Lung (tissue), 12 donors: ENCODE results near the gene FAM135A. TPM values are rescaled to one million over a fixed set of nuclear protein-coding genes. Genes with fewer than 3 reads are reported as not detected.
A peak's percentile ranks its signal among the peaks of the same experiment; 100 is the strongest.
"Not testable (repeated sequence)": the region's sequence is repeated elsewhere in the genome, so short reads cannot be mapped to it uniquely, and the experiment has no call there.

Source experiments
- ATAC-seq: fragments of 200-7000 bp; cut with Tn5 transposase; one replicate; pipeline ENCODE4 v1.9.1; 2020; ENCODE audit warnings: moderate number of reproducible peaks; ENCODE audit not compliant: insufficient read depth, low FRiP score
- DNase-seq, 3 donors: peaks; one replicate each; pipeline ENCODE4 v3.0.0-alpha.2; 2013 to 2017
- H3K27ac ChIP-seq, 2 donors: one replicate each; pipeline ENCODE4 v1.5.1; 2013; ENCODE audit warnings: mild to moderate bottlenecking in 2 of 2, moderate library complexity in 2 of 2, control low read depth in 1 of 2, inconsistent platforms in 1 of 2, low read depth in 1 of 2, low read length in 1 of 2
- H3K27me3 ChIP-seq, 3 donors: one replicate each; pipeline ENCODE4 v1.5.1; 2013; ENCODE audit warnings: low read length in 2 of 3; ENCODE audit not compliant: control insufficient read depth in 3 of 3, insufficient read depth in 3 of 3
- H3K36me3 ChIP-seq, 4 donors: one replicate each; pipeline ENCODE4 v1.5.1; 2013; ENCODE audit warnings: low read length in 4 of 4, mild to moderate bottlenecking in 1 of 4, moderate library complexity in 1 of 4; ENCODE audit not compliant: control insufficient read depth in 4 of 4, insufficient read depth in 4 of 4
- H3K4me1 ChIP-seq, 5 donors: one replicate each; pipeline ENCODE4 v1.5.1; 2013; ENCODE audit warnings: low read length in 5 of 5, mild to moderate bottlenecking in 2 of 5, moderate library complexity in 1 of 5; ENCODE audit not compliant: control insufficient read depth in 5 of 5, insufficient read depth in 5 of 5
- H3K4me3 ChIP-seq: one replicate; pipeline ENCODE4 v1.5.1; 2013; ENCODE audit warnings: mild to moderate bottlenecking, control low read depth, moderate library complexity
- H3K9ac ChIP-seq, 2 donors: one replicate each; pipeline ENCODE4 v1.5.1; 2013; ENCODE audit warnings: low read length in 2 of 2, control low read depth in 1 of 2; ENCODE audit not compliant: insufficient read depth in 1 of 2
- H3K9me3 ChIP-seq, 4 donors: one replicate each; pipeline ENCODE4 v1.5.1; 2013; ENCODE audit warnings: low read length in 3 of 4, mild to moderate bottlenecking in 1 of 4, moderate library complexity in 1 of 4; ENCODE audit not compliant: control insufficient read depth in 4 of 4, insufficient read depth in 3 of 4
- WGBS, 2 donors: extraction: QIAGEN DNeasy Blood & Tissue Kit; methylation state at CpG; one replicate each; pipeline ENCODE4 v1.1.7; 2013; 5-methylcytosine and 5-hydroxymethylcytosine counted together
- polyA plus RNA-seq, 2 donors: library from polyadenylated mRNA; stranded (reverse); fragments of 200-250 nt; gene quantifications; one replicate each; pipeline ENCODE4 v1.2.1, GENCODE V29; 2013
- total RNA-seq, 2 donors: library from RNA; depleted of rRNA in 1 of 2; stranded (reverse); fragments of >200 nt in 1 of 2; gene quantifications; one replicate each; pipeline ENCODE4 v1.2.1, GENCODE V29; 2014 to 2021
- TF ChIP-seq, protein P1 (sequence below): IDR thresholded peaks from 2 replicates; pipeline ENCODE4 v1.5.1; 2012; ENCODE audit warnings: mild to moderate bottlenecking; ENCODE audit errors: control extremely low read depth, extremely low read depth
- donor health status: control.
- donor health status: control.
- donor health status: Bipolar disorder and iron deficiency.
- donor health status: healthy.
- donor health status: DM: yes; HTN: yes; CAD: no.

FAM135A gene
- total and polyA plus RNA-seq, 4 donors: 8.2 to 62.1 (median 19.5) TPM

DNA sequence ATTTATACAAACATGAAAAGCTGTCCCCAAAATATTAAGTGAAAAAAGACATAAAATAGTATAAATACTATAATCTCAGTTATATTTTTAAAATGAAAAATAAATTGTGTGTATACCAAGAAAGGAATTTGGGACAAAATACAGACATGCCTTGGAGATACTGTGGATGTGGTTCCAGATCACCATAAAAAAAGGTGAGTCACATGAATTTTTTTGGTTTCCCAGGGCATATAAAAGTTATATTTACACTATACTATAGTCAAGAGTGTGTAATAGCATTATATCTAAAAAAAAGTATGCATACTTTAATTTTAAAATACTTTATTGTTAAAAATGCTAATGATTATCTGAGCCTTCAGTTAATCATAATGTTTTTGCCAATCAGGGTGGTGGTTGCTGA lies 136.0 kb downstream of the FAM135A start:
- Histone ChIP-seq H3K4me3 (no peak overlapping the region), H3K27ac (no peak overlapping the region), H3K9me3 (no peaks in the 10 kb centered on the region), H3K4me1 (peaks cover 0 to 3% (median 0%) of the 10 kb centered on the region in 5 donors), H3K9ac (no peak overlapping the region), H3K27me3 (no peaks in the 10 kb centered on the region), H3K36me3 (peaks cover 0 to 4% (median 0%) of the 10 kb centered on the region in 4 donors)
- TF ChIP-seq, protein P1, sequence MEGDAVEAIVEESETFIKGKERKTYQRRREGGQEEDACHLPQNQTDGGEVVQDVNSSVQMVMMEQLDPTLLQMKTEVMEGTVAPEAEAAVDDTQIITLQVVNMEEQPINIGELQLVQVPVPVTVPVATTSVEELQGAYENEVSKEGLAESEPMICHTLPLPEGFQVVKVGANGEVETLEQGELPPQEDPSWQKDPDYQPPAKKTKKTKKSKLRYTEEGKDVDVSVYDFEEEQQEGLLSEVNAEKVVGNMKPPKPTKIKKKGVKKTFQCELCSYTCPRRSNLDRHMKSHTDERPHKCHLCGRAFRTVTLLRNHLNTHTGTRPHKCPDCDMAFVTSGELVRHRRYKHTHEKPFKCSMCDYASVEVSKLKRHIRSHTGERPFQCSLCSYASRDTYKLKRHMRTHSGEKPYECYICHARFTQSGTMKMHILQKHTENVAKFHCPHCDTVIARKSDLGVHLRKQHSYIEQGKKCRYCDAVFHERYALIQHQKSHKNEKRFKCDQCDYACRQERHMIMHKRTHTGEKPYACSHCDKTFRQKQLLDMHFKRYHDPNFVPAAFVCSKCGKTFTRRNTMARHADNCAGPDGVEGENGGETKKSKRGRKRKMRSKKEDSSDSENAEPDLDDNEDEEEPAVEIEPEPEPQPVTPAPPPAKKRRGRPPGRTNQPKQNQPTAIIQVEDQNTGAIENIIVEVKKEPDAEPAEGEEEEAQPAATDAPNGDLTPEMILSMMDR: no peak
- ATAC-seq: no peak
- no peak for DNase-seq

DNA sequence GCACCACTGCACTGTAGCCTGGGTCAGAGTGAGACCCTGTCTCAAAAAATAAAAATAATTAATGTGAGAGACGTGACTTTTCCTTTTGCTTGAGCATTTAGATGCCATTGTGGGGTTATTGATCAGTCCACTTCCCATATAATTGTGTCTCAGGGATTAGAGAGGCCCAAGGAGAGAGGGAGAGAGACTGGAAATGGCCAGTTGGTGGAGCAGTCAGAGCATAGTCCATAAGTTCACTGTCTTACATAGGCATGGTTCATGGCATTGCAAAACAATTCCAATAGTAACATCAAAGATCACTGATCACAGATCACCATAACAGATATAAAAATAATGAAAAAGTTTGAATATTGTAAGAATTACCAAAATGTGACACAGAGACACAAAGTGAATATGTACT lies 138.3 kb downstream of the FAM135A start:
- TF ChIP-seq, protein P1: no peak
- ATAC-seq (no peak), DNase-seq (no peak)
- H3K36me3 ChIP-seq: peaks cover 0 to 4% (median 0%) of the 10 kb centered on the region in 4 donors
- no peaks in the 10 kb centered on the region for H3K9me3 ChIP-seq
- H3K9ac ChIP-seq: no peak overlapping the region
- no peak overlapping the region for H3K27ac ChIP-seq
- H3K4me3 ChIP-seq: no peak overlapping the region
- peaks cover 0 to 3% (median 0%) of the 10 kb centered on the region in 5 donors for H3K4me1 ChIP-seq
- H3K27me3 ChIP-seq: no peaks in the 10 kb centered on the region
- 90 to 94% methylated on average over 1 of the region's 1 CpG for WGBS, 2 donors

DNA sequence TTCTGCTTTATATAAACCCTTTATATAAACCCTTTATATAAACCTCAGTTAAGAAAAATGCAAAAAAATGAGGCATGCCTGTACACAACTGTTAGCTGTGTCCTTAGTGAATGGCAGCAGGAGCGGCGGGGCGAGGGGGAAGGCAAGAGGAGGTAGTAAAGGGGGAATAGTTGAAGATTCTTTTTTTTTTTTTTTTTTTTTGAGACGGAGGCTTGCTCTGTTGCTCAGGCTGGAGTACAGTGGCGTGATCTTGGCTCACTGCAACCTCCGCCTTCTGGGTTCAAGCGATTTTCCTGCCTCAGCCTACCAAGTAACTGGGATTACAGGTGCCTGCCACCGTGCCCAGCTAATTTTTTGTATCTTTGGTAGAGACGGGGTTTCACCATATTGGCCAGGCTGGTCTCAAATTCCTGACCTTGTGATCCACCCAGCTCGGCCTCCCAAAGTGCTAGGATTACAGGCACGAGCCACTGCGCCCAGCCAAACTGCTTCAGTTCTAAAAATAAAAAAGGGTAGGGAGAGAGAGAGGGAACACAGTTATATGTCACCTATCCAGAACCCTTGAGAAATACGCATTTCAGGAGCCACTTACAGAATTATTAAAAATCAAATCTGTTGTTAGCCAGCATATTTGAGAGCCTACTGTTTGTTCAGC lies 139.1 kb downstream of the FAM135A start:
- not testable (repeated sequence) for H3K36me3 ChIP-seq, DNase-seq, H3K9ac ChIP-seq, H3K27me3 ChIP-seq, ATAC-seq, H3K4me1 ChIP-seq, H3K9me3 ChIP-seq, H3K4me3 ChIP-seq
- peak overlapping the region in 1 of 2 donors; percentile 67 for H3K27ac ChIP-seq
- 74 to 88% methylated on average over 13 of the region's 13 CpGs for WGBS, 2 donors

DNA sequence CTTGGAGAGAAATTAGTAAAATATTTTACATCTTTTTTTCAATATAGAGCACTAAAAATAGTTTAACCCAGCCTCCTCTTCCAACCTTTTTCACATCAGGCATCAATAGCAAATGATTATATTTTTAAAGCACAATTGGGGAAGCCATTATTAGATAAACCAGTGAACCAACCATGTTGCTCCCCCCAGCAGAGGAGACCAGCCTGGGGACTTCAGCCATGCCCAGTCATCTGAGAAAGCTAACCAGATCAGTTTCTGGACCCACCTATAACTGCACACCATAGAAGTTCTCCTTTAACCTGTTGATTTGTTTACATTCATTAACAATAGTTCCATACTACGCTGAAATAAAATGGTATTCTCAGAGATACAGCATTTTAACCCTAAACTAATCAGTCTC lies 139.7 kb downstream of the FAM135A start:
- ATAC-seq (no peak), DNase-seq (no peak)
- Histone ChIP-seq H3K9ac (no peak overlapping the region), H3K4me1 (peaks cover 0 to 3% (median 0%) of the 10 kb centered on the region in 5 donors), H3K36me3 (peaks cover 0 to 4% (median 1%) of the 10 kb centered on the region in 4 donors), H3K27ac (no peak overlapping the region), H3K4me3 (no peak overlapping the region), H3K9me3 (no peaks in the 10 kb centered on the region), H3K27me3 (no peaks in the 10 kb centered on the region)
- TF ChIP-seq, protein P1: no peak
- WGBS, 2 donors: 75 to 83% methylated on average over 1 of the region's 1 CpG
